ENCODE results near the gene PIK3CG.

GRCh38 chr7:106883456-106884026 lies 18.5 kb downstream of the PIK3CG start:
- TF ChIP-seq EZH2 (IDR thresholded peaks at IDR 0.05) = no peak
- no peak for TF ChIP-seq REST (IDR thresholded peaks at IDR 0.05; ENCODE audit: low read depth)
- TF ChIP-seq, protein P1, sequence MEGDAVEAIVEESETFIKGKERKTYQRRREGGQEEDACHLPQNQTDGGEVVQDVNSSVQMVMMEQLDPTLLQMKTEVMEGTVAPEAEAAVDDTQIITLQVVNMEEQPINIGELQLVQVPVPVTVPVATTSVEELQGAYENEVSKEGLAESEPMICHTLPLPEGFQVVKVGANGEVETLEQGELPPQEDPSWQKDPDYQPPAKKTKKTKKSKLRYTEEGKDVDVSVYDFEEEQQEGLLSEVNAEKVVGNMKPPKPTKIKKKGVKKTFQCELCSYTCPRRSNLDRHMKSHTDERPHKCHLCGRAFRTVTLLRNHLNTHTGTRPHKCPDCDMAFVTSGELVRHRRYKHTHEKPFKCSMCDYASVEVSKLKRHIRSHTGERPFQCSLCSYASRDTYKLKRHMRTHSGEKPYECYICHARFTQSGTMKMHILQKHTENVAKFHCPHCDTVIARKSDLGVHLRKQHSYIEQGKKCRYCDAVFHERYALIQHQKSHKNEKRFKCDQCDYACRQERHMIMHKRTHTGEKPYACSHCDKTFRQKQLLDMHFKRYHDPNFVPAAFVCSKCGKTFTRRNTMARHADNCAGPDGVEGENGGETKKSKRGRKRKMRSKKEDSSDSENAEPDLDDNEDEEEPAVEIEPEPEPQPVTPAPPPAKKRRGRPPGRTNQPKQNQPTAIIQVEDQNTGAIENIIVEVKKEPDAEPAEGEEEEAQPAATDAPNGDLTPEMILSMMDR (IDR thresholded peaks at IDR 0.05 in 2 of 3, conservative IDR thresholded peaks at IDR 0.05 in 1 of 3; ENCODE audit: borderline replicate concordance in 1 of 3, insufficient read depth in 1 of 3, low read depth in 2 of 3, low read length in 2 of 3) = no peak
- TF ChIP-seq POLR2AphosphoS5 (IDR thresholded peaks at IDR 0.05; ENCODE audit: low read depth, low read length) = no peak
- no peak for TF ChIP-seq RAD21 (IDR thresholded peaks at IDR 0.05; ENCODE audit: low read depth)
- TF ChIP-seq POLR2A (IDR thresholded peaks at IDR 0.05; ENCODE audit: borderline replicate concordance, extremely low read depth, insufficient read depth, insufficient read length) = no peak
- TF ChIP-seq CEBPB (IDR thresholded peaks at IDR 0.05; ENCODE audit: low read depth) = no peak
- no peak for TF ChIP-seq CBX3 (IDR thresholded peaks at IDR 0.05; ENCODE audit: low read depth)
- TF ChIP-seq, protein P2, sequence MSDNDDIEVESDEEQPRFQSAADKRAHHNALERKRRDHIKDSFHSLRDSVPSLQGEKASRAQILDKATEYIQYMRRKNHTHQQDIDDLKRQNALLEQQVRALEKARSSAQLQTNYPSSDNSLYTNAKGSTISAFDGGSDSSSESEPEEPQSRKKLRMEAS (IDR thresholded peaks at IDR 0.05) = no peak
- TF ChIP-seq, protein P3, sequence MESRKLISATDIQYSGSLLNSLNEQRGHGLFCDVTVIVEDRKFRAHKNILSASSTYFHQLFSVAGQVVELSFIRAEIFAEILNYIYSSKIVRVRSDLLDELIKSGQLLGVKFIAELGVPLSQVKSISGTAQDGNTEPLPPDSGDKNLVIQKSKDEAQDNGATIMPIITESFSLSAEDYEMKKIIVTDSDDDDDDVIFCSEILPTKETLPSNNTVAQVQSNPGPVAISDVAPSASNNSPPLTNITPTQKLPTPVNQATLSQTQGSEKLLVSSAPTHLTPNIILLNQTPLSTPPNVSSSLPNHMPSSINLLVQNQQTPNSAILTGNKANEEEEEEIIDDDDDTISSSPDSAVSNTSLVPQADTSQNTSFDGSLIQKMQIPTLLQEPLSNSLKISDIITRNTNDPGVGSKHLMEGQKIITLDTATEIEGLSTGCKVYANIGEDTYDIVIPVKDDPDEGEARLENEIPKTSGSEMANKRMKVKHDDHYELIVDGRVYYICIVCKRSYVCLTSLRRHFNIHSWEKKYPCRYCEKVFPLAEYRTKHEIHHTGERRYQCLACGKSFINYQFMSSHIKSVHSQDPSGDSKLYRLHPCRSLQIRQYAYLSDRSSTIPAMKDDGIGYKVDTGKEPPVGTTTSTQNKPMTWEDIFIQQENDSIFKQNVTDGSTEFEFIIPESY (IDR thresholded peaks at IDR 0.05; ENCODE audit: extremely low read depth, insufficient replicate concordance, low read length) = no peak

All from HCT116 (cell line).